RKO (cell line): ENCODE data around the gene FRMD5.
"Not testable (repeated sequence)": the region's sequence is repeated elsewhere in the genome, so short reads cannot be mapped to it uniquely, and the experiment has no call there.

ENCODE experiments used
- DNase-seq: peaks from one replicate; pipeline ENCODE4 v3.0.0-alpha.2; 2016; ENCODE audit warnings: low spot score

FRMD5 gene

DNA sequence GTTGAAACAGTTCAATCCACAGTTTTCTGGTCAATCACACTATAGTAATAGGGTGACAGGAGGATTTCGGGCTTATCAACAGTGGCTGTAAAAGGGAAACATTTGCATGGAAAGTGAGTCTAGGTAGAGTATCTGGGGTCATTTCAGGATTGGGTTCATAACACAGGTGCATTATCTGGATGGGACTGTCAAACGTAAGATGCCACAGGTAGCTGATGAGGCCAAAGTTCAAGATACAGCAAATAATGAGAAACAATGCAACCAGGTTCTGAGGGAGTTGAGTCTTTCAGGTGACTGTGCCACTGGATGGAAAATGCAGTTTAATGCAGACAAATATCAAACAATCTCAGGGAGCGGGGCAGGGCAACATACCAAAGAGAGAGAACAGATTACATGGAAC lies 306.0 kb downstream of the FRMD5 start:
- DNase-seq: no peak

DNA sequence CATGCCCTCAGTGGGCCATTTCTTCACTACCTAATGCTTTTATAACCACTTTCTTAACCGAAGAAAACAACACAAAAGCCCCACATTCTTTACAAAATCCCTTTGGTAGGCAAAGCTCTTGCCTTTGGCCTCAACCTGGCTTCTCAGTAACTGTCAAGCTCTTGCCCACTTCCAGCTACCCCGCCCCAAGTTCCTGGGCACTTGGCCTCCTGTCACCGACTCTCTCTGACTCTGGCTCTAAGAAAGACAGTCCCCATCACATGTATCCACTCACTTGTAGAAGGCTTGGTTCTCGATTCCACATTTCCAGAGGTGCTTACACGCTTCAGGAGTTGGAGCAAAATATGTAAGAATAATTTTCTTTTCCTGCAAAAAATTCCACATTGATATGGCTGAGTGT lies 307.2 kb downstream of the FRMD5 start:
- no peak for DNase-seq

DNA sequence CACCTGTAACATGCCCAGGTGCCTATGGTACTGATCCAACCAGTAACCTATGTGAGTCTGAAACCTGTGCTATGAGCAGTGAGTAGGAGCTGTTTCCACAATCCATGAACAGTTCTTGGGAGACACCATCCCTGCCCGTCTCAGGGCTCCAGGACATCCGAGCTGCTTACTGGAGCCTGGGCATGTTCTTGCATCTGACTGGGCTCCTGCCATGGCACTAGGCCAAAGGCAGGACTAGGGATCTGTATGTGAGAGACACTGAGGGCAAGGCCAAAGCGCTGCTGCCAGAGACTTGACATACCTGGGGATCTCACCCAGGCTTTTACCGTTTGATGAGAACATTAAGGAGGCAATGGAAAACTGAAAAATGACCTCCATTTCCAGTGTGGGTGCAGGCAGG lies 308.5 kb downstream of the FRMD5 start:
- DNase-seq: no peak

DNA sequence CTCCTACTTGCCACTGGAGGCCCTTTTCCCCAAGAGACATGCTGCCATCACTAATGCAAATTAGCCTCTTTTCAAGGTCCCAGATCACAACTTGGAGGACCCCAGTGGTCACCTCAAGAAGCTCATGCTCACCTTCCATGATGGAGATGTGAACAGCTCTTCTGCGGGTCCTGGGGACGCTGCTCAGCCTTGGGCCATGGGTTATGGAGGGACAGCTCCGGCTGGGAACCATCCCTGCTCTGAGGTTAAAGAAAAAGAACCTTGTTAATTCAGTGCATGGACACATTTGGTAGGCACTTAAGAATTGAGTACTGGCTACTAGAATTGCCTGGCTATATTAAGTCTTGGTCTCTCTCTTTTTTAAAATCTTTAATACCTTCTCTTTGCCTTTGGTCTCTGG lies 311.5 kb downstream of the FRMD5 start:
- DNase-seq: no peak

DNA sequence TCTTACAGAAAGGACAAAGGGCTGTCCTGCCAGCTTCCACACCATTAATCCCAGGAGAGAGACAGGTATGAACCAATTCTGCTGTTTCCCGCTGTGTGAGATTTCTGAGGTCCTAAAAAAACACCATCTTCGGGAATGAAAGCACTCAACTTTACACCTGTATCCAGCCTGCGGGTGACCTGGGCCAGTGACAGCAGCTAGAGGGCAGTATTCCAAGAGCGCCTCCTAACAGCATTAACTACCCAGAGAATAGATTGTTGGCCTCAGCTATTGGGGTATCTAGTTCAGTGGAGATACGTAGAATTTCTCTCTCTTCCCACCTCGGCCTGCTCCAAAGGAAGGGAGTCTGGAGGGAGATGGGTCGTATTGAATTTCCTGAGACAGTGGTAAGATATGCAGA lies 313.1 kb downstream of the FRMD5 start:
- no peak for DNase-seq

DNA sequence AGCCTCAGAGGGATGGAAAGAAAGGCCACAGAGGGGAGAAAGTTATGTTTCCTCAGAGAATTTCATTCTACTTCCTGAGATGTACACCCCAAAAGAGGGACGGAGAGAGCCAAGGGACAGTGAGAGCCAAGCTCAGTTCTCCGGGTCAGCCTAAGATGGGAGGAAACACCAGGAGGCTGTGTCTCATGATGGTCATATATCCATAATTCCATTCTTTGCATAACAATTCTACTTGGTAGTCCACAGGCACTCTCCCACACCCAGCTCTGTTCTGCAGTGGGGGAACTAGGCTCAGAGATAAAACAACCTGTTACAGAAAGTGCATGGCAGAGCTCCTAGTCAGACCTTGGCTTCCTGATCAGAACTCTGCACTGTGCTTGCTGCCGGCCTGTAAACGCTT lies 313.8 kb downstream of the FRMD5 start:
- DNase-seq: peak; percentile 14

DNA sequence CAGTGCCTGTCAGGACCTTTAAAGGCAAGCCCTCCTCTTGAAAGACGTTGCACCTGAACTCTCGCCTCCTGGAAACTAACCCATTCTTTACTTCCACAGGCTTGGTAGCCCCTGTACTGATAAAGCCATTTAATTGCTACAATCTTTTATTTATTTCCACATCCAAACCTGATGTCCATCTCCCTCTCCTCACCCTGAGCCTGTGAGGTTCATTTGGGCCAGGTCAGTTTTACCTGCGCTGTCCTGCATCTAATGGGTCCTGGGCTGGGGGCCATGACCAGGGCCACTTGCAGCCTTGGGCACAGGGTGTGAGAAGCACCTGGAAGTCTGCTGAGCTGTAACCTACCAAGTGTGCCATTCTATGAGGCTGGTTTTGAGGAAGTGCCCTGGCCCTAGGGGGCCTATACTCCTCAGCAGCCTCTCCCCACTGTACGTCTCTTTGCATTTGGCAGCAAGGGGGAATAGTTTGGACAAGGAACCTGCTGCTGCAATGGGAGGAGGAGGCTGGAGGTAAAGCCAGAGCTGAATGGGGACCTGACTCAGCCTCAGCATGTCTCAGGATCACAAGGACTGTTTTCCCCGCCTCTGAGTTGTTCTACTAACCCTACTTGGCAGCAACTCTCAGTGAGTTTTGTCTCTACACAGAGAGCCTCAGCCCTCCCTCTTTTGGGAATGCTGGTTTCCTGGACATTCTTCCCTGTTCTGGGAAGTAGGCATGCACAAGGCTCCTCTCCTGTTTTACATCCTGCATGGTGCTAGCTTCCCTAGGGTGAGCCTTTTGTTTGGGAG lies 314.5 kb downstream of the FRMD5 start:
- no peak for DNase-seq

DNA sequence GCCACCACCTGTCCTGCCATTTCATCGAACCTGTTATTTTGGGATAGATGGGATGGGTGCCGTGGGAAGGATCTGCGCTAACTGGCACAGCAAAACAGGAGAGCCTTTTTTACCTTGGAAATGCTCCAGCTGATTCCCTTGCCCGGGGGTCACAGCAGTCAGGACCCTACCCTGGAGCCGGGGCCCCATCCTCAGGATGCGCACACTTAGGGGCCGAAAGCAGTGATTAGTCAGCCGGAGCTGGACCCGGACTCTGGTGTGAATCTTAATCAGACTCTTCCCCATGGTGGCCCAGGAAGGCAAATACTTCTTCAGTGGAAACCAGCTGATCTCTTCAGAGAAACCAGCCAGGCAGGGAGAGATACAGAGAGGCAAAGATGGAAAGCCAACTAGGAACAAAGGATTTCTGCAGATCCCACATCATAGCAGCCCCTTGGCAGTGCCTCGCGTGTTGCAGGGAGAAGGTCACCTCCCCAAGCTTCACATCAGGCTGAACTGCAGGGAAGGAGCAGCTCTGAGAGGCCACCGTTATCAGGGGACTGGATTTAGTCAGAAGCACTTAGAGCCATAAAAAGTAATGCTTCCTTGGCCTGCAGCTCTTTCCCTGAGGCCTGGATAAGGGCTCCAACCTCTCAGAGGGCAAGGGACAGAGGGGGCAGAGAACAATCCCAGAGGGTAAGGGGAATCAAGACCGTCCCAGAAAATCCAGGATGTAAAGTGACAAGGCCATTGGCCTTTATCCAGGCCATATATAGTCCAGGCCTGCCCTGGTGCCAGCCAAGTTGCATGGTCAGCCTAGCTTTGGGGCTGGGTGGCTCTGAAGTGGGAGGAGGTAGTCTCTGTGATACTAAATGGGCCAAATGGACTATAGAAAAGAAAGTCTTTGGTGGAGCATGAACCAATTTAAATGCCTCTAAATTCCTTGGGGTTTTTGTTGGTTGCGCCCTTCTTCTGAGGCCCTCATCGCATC lies 315.4 kb downstream of the FRMD5 start:
- DNase-seq: no peak

DNA sequence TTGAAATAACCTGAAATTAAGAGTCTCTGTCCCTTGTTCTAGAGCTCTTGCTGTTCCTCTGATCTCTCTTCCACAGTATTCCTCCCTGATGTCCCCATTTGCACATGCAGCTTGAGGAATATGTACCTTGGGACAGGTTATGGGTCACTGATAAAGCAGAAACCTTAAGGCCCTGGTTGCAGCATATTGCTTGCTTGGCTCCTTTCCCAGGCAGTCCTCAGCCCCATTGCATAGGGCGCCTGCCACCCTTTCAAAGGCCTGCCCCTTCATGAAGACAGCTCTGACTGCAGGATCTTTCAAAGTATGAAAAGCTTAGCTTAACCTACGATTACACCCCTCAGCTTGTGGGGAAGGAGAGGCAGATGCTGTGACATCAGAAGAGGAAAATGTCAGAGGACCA lies 316.6 kb downstream of the FRMD5 start:
- no peak for DNase-seq

DNA sequence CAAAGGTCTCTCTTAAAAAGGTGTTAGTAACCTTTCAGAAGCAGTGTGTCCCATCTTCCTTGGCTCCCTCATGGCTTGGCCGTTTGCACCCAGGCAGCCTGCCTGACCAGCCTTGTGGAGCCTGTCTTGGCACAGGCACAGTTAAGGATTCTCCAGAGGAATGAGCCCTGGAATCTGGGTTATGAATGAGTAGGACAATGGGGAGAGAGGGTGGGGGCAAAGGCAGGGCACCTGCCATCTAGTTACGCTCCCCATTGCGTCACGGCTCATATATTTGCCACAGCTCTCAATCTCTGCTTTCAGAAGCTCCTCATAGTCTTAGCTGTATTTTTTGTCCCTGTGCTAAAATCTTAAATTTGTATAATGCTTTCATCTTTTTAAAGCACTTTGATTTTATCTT lies 317.7 kb downstream of the FRMD5 start:
- DNase-seq: no peak

DNA sequence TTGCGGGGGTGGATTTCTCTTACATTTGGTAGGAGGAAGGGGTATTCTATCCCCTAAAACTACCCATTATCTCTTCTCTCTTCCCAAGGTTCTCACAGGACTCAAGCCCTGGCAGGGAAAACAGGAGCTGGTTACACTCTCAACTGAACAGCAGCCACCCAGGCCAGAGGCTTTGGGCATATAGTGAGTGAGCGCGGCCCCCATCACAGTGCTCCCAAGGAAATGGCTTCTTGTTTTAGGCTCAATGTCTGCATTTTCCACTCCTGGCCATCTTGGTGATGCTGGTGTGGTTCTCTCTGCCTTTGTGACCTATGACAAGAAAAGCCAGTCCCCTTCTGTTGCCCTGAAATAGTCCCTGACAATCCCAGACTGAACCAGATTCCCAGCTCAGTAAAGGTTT lies 318.2 kb downstream of the FRMD5 start:
- DNase-seq: no peak

DNA sequence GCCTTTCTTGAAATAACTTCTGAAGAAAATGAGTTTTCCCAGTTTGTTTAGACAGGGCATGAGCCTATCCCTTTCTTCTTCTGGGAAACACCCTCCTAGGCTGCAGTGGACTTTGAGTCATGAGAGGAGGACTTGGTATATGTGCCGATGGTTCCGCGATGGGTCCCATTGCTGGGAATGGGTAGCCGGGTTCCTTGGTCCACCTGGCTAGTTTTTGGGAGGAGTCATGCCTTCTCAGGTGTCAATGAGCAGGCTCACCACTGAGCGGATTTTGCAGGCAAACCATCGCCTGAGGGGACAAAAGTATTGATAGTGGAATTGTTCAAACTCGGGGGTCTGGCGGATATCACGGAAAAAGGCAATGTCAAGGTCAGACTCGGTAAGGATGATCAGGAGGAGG lies 321.4 kb downstream of the FRMD5 start:
- DNase-seq: no peak

DNA sequence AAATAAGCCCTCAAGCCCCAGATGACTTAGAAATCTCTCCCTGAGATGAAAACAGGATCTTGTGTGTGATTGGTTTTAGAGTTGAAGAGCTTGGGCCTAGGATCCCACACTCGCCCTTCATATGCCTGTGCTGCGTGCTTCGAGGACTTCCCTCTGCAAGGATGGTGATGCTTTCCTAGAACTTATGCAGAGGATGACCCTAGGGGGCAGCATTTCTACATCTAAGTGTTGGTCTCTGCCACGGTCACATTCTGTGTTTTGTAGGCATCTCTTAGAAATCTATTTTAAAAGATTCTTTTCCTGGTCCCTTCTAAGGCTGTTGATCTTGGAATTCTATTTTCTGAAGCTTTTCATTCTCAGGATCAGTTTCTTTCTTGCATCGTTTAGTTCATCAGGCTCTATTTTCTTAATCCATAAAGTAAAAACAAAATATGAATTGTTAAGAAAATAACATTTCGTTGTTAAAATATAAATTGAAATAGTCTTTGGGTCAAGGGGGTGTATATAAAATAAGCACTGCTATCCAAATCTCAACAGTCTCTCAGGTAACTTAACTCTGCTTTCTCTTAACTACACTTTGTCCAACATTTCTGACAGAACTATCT lies 322.6 kb downstream of the FRMD5 start:
- peak; percentile 59 for DNase-seq

DNA sequence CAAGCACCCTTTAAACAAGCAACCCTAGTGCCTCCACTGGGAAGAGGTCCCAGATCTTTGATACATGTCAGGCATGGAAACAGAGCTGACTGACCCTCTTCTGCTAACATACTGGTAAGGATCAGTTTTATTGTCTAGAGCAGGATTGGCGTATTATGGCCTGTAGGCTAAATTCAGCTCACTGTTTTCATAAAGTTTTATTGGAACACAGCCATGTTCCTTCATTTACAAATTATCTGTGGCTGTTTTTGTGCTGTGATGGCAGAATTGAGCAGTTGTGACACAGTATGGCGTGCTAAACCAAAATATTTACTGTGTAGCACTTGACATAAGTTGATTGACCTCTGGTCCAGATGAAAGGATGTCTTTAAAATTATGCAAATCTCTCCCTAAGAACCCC lies 323.2 kb downstream of the FRMD5 start:
- no peak for DNase-seq

DNA sequence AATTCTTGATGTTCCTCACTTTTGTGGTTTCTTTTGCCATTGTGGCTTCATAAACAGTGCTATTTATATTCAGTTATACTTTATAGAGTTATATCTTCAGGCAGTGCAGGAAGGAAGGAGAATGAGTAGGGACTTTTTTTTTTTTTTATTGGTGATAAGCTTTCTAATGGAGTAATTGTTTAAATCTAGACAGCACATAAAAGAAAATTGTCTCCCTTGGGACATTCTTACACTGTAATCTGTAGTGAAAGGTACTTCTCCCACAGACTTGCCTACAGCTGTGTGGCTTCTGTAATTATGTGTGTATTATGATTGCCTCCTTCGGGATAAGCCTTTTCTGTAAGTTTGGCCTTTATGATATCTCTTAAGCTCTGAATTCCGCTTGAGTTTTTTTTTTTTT lies 326.7 kb downstream of the FRMD5 start:
- no peak for DNase-seq

DNA sequence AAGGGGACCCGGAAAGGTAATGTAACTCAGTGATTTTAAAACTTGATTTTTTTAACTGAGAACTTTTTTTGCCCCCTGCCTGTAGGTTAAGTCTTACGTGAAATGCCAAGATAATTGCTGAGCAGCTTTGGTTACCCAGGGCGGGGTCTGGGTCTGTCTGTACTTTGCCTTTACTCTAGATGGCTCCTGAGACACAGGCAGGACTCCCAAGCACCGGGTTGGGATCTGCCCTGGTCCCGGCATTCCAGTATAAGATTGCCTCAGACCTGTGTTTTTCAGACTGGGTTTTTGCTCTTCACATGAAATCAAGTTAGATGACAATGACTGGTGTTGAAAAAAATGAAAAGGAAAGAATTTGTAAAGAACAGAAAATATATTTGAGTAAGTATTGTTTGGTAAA lies 328.0 kb downstream of the FRMD5 start:
- no peak for DNase-seq

DNA sequence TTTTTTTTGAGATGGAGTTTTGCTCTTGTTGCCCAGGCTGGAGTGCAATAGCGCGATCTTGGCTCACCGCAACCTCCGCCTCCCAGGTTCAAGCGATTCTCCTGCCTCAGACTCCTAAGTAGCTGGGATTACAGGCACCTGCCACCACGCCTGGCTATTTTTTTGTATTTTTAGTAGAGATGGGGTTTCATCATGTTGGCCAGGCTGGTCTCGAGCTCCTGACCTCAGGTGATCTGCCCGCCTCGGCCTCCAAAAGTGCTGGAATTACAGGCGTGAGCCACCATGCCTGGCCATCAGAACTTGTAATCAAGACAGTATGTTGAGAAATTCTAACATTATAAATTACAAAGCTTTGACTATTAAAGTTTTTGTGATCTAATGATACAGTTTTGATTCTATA lies 328.4 kb downstream of the FRMD5 start:
- not testable (repeated sequence) for DNase-seq

DNA sequence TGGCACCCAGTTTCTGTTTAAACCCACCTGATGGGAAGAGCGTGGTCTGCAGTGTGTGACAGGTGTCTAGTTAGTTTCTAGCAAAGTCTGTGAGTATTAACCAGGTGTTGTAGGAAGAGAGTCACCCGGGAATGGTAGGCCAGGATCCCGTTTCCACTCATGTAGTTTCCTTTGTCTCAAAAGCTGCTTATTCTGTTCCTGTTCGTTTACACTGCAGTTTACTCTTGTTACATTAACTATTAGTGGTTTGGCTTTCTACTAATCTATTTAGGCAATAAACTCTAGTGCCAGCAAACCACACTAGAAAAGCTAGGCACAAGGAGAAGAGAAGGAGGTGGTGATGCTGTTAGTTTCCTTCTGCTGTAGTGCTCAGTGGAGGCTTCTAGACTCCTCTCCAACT lies 335.5 kb downstream of the FRMD5 start:
- no peak for DNase-seq

DNA sequence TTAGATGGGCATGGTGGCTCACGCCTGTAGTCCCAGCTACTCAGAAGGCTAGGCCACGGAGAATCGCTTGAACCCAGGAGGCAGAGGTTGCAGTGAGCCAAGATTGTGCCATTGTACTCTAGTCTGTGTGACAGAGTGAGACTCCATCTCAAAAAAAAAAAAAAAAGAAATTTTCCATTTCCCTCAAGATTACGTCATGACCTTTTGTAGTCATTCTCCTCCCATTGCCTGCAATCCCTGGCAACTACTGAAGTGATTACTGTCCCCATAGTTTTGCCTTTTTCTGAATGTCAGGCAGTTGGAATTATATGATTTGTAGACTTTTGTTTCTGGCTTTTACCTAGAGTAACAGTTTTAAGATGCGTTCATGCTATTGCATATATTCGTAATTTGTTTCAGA lies 340.3 kb downstream of the FRMD5 start:
- no peak for DNase-seq

DNA sequence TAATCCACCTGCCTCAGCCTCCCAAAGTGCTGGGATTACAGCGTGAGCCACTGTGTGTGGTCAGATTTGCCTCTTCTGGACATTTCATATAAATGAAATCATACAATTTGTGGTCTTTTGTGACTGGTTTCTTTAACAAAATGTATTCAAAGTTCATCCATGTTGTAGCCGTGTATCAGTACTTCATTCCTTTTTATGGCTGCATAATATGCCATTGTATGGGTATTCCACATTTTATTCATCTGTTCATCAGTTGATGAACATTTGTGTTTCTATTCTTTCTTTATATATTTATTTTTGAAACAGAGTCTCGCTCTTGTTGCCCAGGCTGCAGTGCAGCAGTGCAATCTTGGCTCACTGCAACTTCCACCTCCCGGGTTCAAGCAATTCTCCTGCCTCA lies 342.5 kb downstream of the FRMD5 start:
- no peak for DNase-seq

DNA sequence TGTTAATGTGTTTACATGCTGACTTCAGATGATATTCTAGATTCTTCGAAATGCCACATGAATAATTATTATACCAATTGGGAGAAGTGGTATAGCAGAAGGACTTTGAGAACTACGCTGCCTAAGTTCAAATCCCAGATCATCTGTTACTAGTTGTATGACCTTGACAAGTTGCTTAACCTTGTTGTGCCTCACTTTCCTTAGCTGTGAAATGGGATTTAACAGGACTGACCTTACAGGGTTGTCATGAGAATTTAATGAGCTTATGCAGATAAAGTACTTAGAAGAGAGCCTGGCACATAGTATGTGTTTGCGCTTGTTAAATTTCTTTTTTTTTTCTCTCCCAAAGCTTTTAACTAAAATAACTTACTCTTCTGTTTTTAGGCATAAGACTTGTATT lies 343.8 kb downstream of the FRMD5 start:
- DNase-seq: no peak

DNA sequence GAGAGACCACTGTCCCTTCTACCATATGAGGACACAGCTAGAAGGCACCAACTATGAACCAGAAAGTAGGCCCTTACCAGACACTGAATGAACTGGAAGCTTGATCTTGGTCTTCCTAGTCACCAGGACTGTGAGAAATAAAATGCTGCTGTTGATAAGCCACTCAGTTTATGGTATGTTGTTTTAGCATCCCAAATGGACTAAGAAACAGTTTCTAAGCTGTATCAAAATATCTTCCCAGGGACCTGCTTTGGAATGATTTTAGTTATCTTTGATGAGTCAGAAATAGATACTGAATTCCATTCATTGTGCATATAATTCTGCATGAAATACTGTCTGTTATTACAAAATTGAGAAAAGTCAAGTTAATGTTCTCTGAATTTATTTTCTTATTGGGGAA lies 349.6 kb downstream of the FRMD5 start:
- DNase-seq: no peak

DNA sequence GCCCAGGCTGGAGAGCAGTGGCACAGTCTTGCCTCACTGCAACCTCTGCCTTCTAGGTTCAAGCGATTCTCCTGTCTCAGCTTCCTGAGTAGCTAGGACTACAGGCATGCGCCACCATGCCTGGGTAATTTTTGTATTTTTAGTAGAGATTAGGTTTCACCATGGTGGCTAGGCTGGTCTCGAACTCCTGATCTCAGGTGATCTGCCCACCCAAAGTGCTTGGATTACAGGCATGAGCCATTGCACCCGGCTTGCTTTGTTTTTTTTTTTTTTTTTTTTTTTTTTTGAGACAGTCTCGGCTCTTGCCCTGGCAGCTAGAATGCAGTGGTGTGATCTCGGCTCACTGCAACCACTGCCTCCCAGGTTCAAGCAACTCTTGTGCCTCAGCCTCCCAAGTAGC lies 362.6 kb downstream of the FRMD5 start:
- not testable (repeated sequence) for DNase-seq
